Upper lobe of left lung (tissue), 4 donors: Measurements from ENCODE around the gene KAT2A.

Source experiments
- CTCF ChIP-seq, 6 experiments: fragments of 450-650 bp in 4 of 6; fragments of 200-600 bp in 2 of 6; sonication (generic) in 2 of 6; IDR thresholded peaks; one replicate each; pipeline ENCODE4 v1.5.1; 2016 to 2019; ENCODE audit warnings: antibody characterized with exemption in 6 of 6
- EP300 ChIP-seq, 4 donors: sonication (generic); formaldehyde crosslinking; IDR thresholded peaks; one replicate each; pipeline ENCODE4 v1.5.1; 2017; ENCODE audit warnings: antibody characterized with exemption in 4 of 4, control low read depth in 2 of 4
- POLR2A ChIP-seq, 4 donors: fragments of 450-650 bp; IDR thresholded peaks; one replicate each; pipeline ENCODE4 v1.5.1; 2016 to 2017; ENCODE audit warnings: antibody characterized with exemption in 4 of 4, mild to moderate bottlenecking in 2 of 4
- POLR2AphosphoS5 ChIP-seq, 2 donors: sonication (generic); formaldehyde crosslinking; IDR thresholded peaks; one replicate each; pipeline ENCODE4 v1.5.1; 2017; ENCODE audit warnings: antibody characterized with exemption in 2 of 2

- TF ChIP-seq CTCF (IDR thresholded peaks at IDR 0.05) (no peak), POLR2AphosphoS5 (IDR thresholded peaks at IDR 0.05) (no peak), POLR2A (IDR thresholded peaks at IDR 0.05) (no peak), EP300 (IDR thresholded peaks at IDR 0.05) (no peak)
Observed at GRCh38 chr17:42155614-42156045, 34.5 kb upstream of the KAT2A start.
